NCI-H2227 (cell line): ENCODE measurements around the gene ALDH4A1.
"Not testable (repeated sequence)": the region's sequence is repeated elsewhere in the genome, so short reads cannot be mapped to it uniquely, and the experiment has no call there.

Source experiments
- DNase-seq: peaks from one replicate; lab custom pipeline; 2025; ENCODE audit not compliant: unreplicated experiment; lab: John Stamatoyannopoulos, UW

ALDH4A1 gene

DNA sequence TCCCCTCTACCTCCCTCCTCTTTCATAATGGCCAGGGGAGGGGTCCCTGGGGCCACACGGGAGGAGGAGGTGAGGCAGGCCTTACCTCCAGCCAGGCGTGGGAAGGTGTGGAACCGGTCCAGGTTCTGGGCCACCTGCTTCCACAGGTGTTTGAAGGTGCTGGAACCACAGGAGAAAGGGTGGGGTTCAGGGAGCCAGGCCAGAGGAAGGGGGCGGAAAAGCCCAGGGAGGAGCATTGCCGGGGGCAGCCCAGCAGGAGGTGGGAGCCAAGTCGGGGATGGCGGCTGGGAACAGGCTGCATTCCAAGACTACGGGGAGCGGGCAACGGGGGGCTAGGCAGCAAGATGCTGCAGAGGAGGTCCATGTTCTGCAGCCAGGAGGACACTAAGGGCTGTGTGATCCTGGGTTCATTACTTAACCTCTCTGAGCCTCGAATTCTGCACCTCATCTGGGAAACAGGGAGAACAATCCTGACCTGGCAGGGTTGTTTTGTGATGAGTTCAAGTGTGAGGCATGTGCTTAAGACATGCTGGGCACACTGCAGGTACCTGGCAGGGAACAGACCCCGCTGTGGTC, 23.1 kb downstream of the ALDH4A1 start:
- no peak for DNase-seq

DNA sequence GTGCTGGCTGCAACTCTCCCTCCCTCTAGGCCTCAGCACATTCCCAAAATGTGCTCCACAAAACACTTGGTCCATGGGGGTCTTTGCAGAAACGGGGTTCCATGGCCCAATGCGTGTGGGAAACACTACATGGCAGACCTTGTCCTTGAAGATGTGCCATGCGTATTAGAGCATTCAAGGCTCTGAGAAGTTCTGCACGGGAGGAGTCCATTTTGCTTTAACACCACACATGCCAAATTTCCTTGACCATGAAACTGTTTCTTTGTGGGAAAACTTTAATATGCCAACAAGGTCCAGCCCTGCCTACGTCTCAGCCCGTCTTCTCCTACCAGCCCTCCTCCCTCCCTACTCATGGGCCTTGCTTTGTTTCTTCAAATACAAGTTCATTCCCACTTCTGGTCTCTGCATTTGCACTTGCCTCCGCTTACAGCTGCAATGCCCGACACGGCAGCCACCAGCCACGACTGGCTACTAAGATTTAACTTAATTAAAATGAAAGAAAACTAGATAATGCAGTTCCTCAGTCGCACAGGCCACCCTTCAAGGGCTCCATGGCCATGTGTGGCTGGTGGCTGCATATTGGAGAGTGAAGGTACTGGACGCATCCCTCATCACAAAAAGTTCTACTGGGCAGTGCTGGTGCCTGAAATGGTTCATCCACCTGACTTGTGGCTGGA, 23.7 kb downstream of the ALDH4A1 start:
- no peak for DNase-seq

DNA sequence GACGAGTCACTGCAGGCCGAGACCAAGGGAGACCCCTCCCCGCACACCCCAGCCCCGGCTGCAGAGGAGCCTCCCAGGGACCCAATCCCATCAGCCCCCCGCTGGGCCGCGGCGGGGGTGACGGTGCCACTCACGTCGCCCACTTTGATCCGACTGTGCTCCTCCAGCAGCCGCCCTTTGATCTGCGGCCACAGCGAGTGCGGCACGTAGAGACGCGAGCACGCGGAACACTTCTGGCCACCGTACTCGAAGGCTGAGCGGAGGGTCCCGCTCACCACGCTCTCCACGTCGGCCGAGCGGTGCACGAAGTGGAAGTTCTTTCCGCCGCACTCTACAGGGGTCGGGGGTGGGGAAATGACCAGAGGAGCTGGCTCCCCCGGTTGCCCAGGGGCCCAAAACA, 25.1 kb downstream of the ALDH4A1 start:
- no peak for DNase-seq

DNA sequence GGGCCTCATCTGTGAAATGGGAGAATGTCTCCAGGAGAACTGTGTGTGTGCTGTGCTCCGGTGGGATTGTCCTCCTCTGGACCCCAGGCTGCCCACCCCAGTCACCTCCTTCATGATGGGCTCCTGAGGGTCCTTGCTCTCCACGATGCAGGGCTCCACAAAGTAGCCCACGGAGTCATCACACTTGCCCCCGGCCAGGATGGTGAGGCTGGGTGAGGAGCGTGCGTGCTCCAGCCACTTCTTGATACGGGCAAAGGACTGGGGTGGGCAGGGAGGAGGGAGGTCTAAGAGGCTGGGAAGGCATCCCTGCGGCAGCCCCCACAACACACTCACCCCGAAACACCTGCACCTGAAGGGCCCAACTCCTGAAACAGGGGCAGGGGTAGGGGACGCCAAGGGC, 26.1 kb downstream of the ALDH4A1 start:
- DNase-seq, result no peak

DNA sequence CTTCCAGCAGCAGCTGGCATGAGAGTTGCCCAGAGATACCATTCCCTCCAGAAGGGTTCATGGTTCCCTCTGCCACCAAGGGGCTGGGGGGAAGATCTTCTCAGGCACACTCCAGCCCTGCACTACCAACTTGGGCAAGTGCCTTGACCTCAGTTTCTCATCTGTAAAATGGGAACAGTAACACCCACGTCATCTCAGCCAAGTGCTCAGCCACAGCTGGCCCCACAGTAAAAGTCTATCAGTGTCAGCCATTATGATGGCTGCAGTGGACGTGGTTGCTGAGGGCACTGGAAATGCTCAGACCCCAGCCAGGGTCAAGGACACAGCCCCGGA, 26.6 kb downstream of the ALDH4A1 start:
- no peak for DNase-seq

DNA sequence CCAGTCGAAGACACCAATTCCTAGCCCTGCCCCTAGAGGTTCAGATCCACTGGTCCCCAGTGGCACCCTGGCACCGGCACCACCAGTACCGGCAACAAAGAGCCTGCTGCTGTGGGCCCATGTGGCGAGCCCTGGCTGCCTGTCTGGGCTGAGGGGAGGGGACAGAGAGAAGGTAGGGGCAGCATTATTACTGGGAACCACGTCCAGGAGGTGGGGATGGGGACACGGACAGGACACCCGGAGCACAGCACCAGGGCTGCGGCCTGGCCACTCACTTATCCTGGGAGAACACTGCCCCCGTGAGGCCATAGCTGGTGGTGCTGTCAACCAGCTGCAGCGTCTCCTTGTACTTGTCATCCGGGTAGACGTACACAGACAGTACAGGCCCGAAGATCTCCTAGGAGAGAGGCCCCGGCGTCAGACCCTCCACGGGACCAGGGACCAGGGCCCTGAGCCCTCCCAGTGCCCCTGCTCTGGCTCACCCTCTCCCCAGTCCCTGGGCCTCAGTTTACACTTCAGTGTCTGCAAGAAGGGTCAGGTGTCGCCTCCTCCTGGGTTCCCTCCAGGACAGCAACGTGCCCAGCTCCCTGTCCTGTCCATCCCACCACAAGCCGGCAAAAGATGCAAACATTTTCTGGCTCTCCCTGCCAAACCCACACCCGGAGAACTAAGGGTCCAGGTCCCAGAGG, 27.1 kb downstream of the ALDH4A1 start:
- DNase-seq, result peak; percentile 91

DNA sequence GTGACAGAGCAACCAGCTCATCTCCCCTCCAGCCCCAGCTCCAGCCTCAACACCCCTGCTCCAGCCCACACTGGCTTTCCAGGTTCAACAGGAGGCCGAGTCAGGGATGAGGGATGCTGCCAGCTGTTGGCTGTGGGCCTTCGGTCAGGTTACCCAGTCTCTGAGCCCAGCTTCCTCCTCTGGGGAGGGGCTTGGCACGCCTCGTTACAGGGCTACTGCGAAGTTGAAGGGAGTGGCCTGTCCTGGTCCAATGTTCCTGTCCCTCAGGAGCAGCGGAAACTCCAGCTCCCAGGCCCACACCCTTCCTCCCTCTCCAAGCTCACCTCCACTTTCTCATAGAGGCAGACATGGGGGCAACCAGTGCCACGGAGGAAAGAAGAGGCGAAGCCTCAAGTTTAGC, 27.8 kb downstream of the ALDH4A1 start:
- DNase-seq, result no peak

DNA sequence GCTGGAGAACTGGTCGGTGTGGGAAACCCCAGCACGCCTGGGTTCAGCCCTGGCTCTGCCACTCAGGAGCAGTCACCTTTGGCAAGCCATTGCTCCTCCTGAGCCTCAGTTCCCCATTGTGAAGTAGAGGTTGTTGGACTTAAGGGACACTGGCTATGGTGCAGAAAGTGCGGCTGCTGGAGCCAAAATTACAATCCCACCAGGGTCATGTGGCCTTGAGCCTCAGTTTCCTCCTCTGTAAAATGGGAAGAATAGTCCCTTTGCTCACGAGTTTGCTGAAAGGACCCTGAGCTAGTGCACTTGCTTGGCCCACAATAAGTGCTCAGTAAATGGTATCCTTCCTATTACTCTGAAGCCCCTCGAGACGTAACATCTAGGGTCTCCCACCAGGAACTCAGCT, 28.3 kb downstream of the ALDH4A1 start:
- DNase-seq, result no peak

DNA sequence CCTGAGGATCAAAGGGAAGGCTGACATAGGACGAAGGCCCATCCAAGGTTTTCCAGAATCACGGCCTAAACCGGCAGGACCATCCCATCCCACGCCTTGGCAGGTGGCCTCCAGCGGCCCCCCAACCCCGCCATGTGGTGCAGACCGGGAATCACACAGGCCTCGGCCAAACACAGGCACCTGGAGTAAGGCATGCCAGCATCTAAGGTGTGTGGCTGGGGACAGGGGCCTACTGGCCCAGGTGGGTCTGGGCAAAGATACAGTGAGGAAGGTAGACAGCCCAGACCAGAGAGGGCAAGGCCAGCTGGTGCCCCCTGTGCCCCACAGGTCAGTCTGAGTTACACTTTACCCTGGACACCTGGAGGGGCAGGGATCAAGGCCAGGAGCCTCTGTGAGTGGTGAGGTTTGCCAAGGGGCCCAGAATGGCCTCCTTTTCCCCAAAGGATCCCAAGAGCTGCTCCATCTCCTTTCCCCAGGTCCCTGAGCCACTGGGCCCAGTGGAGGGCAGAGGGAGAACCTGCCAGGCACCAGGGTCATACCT, 30.2 kb downstream of the ALDH4A1 start:
- DNase-seq, result no peak

DNA sequence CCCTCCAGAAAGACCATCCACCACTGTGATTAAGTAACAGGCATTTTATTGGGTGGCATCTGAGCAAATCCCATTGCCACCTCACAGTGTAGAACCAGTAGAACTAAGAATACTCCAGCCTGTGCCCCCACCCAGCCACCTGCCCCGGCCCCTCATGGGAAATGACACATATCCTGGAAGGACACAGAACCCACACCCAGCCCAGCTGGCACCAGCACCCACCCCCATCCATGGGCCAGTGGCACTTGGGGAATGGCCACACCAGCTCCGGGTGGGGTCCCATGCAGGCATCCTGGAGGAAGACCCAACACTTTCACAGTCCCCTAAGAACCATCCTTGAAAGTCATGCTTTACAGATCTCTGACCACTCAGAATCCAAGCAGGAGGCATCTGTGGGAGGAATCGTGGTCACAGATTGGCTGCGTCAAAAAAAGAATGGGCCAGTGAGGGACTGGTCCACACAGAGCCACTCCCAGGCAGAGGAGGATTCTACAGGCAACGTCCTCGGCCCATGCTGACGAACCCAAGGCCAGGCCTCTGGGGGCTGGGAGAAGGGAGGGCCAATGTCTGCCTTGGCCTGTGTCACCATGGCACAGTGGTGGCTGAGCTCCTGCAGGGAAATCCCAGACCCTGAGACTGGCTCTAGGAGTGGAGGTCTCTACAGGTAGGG, 30.8 kb downstream of the ALDH4A1 start:
- no peak for DNase-seq

DNA sequence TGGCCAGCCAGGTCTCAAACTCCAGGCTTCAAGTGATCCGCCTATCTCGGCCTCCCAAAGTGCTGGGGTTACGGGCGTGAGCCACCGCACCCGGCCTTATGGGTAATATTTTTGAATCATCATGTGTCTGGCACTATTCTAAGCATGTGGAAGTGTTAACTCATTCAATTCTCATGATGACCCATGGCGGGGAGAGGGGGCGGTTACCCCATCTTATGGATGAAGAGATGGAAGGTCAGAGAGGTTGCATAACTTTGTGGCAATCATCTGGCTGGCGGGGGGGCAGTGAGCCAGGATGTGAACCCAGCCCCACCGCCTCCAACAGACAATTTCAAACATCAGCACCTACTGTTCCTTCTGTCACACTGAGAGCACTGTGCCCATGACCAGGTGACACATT, 31.4 kb downstream of the ALDH4A1 start:
- DNase-seq, result no peak

DNA sequence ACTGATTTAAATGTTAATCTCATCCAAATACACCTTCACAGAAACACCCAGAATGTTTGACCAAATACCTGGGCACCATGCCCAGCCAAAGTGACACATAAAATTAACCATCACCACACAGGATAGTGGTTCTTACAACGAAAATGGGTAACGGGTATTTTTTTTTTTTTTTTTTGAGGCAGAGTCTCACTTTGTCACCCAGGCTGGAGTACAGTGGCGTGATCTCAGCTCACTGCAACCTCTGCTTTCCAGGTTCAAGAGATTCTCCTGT, 31.8 kb downstream of the ALDH4A1 start:
- DNase-seq, result not testable (repeated sequence)

DNA sequence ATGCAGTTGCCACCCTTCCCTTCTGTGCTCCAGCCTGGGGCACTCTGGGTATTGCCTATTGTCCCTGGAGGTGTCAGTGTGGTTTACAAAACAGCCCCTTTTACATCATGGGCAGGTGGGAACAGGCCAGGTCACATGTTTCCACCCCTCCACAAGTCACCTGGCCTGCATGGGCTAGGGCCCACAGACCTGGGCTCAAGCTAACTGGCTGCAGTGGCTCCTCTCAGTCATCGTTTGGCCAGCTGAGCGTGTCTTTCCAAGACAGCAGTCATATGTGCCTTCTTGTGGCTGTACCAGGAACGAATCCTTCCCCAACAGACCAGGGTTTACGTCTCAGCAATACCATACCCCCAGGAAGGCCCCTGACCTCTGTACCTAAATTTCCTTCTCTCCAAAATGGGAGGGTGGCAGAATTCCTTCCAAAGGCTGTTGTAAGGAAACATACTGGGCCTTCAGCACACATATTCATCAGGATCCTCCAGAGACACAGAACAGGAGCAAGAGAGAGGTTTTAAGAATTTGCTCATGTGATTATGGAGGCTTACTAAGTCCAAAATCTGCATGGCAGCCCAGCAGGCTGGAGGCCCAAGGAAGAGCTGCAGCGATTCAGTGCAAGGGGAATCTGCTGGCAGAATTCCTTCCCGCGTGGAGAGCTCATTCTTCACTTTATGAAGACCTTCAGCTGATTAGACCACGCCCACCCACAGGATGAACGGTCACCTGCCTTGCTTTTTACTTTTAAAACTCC, 32.3 kb downstream of the ALDH4A1 start:
- DNase-seq, result no peak

DNA sequence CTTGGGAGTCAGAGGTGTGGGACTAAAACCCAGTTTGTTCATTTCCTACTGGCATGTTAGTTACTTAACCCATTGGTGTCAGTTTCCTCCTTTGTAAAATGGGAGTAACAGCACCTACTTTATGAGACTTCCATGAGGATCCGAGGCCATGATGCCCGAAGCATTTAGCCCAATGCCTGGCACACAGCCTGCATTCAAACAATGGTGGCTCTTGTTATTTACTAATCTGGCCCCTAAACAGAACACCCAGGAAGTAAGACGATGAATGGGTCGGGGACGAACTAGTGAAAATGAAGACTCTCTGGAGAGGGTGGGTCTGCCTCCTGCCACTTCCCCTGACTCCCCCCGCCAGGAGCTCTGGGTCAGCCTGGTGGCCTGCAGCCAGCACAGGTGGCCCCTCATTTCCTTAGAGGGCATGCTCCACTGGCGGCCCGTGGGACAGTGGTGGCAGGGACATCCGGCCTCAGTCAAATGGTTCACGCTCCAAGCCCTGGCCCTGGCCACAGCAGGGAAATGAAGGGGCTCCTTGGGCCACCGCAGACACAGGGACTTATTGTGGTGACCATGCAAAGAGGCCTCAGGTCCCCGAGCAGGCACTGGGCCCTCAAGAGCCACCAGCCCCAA, 33.4 kb downstream of the ALDH4A1 start:
- DNase-seq, result no peak

DNA sequence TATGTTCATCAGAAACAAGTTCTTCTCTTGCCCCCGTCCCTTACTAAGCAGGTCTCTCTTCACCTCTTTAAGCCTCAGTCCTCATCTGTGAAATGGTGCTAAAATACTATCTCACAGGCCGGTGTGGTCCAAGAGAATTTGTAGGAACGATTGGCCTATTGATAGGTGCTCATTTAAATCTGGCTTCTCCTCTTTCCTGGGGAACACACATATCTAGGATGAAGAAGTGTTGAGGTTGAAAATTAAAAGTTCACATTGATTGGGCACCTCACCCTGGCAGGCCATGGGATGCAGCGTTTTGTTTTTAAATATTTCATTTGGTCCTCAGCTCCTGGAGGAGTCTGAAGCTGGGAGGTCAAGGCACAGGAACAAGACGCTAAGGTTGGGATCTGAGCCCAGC, 34.0 kb downstream of the ALDH4A1 start:
- DNase-seq, result no peak

DNA sequence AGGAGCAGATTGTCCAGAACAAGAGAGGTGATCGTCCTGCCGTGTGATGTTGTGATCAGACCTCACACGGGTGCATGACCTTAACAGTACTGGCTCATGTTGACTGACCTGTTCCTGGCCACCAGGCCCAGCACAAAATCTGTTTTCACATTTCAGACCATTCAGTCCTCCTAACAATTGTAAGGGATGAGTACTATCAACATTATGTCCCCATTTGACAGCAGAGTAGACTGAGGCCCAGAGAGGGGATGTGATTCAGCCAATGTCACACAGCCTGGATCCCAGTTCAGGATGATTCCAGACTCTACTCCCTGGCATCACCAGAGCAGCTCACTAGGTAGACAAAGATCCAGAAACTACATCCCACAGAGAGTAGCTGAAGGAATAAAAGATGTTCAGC, 35.5 kb downstream of the ALDH4A1 start:
- DNase-seq, result no peak

DNA sequence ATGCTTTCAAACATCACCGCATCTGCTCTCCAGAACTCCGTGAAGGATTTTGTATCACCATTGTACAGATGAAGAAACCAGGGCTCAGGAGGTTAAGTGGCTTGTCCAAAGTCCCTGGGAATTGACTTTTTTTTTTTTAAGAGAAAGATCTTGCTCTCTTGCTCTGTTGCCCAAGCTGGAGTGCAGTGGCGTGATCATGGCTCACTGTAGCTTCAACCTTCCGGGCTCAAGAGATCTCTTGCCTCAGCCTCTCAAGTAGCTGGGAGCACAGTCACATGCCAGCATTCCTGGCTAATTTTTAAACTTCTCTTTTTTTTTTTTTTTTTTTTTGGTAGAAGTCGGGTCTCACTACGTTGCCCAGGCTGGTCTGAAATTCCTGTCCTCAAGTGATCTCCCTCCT, 36.0 kb downstream of the ALDH4A1 start:
- DNase-seq, result no peak

DNA sequence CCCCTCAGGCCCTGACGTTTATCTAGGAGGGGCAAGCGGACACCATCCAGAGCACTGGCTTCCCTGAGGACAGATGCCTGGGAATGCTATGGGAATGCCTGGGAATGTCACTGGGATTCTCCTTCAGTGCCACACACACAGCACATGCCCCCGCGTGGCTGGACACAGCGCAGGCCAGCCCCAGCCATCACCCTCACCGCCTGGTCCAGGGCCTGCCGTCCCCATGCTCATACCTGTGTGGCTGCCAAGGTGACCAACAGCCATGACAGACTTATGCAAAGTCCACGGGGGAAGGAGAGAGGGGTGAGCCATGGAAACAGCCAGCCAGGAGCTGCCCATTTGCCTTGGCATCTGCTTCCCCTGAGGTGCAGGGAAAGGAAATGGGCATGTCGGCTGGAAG, 37.2 kb downstream of the ALDH4A1 start:
- DNase-seq, result no peak

DNA sequence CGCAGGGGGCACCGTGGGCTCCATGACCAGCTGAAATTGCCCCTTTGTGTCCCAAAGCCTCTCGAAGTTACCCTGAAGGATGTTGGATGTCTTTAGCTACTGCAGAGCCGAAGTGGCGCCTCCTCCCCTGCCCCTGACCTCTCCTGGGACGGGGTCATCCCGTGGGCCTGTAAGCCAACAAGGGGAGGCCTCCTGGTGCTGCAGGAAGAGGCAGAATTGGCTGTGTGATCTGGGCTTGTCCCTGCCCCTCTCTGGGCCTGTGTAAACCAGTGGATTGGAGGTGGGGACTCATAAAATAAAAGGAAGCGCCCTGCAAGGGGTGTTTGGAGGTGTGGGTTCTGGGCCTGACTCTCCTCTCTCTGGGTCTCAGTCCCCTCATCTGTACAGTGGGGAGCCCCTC, 40.8 kb downstream of the ALDH4A1 start:
- no peak for DNase-seq

DNA sequence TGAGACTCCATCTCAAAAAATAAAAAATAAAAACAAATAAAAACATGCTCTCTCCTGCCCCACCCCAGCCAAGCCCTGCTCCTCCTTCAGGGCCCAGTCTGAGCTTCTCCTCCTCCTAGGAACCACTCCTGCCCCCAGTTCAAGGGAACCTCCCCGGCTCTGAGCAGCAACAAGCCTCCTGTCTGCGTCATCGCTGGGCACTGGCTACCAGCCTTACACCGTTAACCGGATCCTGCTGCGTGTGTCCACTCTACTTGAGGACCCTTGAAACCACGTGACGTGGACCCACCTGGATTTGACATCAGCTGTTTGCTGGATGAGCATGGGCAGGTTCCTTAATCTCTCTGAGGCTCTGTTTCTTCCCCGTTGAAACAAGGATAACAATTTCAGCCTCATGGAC, 41.3 kb downstream of the ALDH4A1 start:
- DNase-seq, result no peak

DNA sequence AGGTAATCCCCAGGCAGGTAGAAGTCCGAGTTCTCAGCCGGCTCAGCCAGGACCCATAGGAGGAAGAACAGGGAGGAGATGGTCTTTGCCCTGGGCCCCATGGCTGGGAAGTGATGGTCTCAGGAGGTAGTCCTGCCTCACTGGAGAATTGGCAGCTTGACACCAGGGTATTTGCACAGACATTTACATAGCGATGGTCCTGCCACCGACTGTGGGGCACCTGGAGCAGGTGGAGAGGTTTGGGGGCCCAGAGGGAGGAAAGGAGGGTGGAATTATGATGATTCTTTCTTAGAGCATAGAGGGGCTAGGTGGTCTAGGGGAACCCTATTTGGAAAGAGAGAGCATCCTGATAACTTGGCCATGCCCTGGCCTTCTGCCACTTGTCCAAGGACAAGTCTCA, 42.8 kb downstream of the ALDH4A1 start, which contains the start of gene TAS1R2:
TSS of gene TAS1R2 (minus strand) at position 101 of the 400 bp plus-strand sequence. CDS start at position 101, 0 bp downstream.
- DNase-seq, result no peak
